Stimulated activated CD4-positive, alpha-beta T cell treated with anti-CD3 and anti-CD28 coated beads, Interleukin-4, amount 100 ng/mL, for 4 hours (primary cell): ENCODE results near the gene RPA1.
A peak's percentile ranks its signal among the peaks of the same experiment; 100 is the strongest.
"Not testable (repeated sequence)": the region's sequence is repeated elsewhere in the genome, so short reads cannot be mapped to it uniquely, and the experiment has no call there.

ENCODE experiments used
- DNase-seq, 2 experiments: peaks; one replicate each; pipeline ENCODE4 v3.0.0-alpha.2; 2020

RPA1 gene

GRCh38 chr17:1829592-1830257, at the start of gene RPA1, which contains the start of gene SMYD4:
Gene RPA1, plus strand, starts transcription at chr17:1830005. Its CDS starts 89 bp downstream, at chr17:1830094.
Gene SMYD4, minus strand, starts transcription at chr17:1829902. Its CDS starts 1,908 bp downstream, at chr17:1827994.
- peak; percentile 82 to 85 for DNase-seq

GRCh38 chr17:1782171-1782567, 47.6 kb upstream of the RPA1 start:
- no peak for DNase-seq

DNA sequence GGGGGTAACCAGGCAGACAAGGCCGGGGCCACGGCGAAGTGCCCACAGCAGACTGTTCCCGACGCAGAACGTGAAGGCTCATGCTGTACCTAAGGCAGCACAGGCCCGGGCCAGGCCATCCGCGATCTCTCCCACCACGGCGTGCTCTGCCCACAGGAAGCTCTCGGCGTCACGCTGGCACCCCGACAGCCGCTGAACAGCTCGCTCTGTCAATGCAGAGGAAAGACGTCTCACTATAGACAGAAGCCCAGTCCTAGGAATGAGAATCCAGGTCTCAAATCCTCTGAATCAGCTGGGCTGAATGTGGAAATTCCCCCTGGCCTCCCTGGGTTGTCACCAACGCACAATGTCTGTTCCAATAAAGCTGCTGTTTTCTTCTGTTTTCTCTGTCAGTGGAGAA, 46.5 kb upstream of the RPA1 start:
- no peak for DNase-seq

- no peak for DNase-seq
These were observed 45.8 kb upstream of the RPA1 start for GRCh38 chr17:1783834-1784611.

GRCh38 chr17:1785930-1786329, 43.9 kb upstream of the RPA1 start:
- no peak for DNase-seq

GRCh38 chr17:1786708-1787107, 43.1 kb upstream of the RPA1 start:
- DNase-seq, result no peak

DNA sequence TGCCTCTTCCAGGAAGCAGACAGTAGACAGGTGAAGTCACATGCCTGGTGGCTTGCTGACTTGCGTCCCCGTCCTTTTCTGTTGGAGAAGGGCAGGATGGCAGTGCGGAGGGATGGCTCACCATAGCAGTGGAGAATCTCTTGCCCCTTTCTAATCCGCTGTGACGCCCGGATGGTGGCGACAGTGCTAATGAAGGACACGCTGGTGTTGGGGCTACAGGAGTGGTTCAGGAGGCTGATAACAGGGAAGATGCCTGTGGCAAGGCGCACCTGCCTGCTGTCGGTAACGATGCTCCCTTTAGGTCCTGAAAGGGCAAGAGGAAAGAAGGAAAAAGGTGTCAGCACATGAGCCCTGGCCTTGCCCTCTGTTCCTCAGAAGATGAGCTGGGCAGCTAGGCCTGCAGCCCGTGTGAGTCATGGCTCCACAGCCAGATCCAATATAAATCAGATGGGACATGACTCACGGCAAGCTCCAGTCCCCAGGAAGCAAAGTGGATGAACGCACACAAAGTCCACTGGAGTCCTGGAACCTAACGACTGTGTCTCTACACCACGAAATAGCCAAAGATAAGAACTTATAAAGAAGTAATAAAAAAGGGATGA, 42.4 kb upstream of the RPA1 start:
- no peak for DNase-seq

DNA sequence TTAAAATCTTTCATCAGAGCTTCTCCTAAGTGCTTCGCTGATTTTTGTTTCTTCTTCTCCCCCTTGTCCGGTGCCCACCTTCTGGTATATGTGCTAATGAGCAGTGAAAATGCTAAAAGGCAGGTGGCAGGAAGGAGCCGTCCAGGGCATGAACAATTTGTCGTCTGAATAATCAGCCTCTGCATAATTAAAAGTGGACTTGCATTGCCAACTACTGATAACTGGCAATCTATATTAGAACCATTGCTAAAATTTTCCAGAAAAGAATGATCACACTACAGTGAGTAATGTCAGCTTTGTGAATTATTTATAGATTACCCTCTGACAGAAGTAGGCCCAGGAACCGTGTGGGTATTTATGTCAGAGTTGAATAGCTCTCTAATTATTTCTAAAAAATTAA, 39.9 kb upstream of the RPA1 start:
- DNase-seq, result no peak

- DNase-seq, result no peak
These were observed 37.0 kb upstream of the RPA1 start for GRCh38 chr17:1792495-1793446.

- no peak for DNase-seq
These were observed 36.4 kb upstream of the RPA1 start for GRCh38 chr17:1793447-1793806.

DNA sequence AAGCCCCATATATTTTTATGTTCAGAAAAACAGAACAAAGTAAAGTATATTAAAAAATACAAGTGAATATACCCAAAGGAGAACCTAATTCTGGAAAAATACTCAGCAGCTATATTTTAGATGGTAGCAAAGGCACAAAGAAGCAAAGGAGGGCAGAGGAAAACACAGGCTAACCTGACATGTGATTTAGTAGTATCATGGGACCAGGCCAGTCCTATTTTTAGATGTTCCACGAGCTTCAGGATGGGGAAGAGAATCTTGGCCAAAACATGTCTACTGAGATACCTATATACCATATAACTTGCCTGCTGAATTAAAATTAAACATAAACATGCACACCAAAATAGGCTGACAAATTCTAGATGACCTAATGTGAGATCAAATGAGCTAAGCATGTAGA, 33.0 kb upstream of the RPA1 start:
- no peak for DNase-seq

DNA sequence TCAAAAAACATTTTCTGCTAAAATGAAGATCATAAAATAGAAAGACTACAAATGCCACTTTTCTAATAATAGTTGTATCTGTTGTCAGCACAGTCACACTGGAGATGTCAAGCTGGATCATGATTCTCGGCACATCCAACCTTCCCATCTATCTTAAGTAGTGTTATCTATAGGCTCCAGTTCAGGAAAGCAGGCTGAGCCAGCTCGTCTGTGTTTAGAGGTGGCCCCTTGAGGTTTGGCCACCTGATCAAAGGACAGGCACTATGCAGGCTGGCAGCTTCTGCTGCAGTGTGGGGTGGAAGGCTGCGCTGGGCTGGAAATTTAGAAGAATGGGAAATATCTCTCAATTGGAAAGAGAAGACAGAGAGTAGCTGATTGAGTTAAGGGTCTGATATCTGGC, 32.5 kb upstream of the RPA1 start:
- DNase-seq, result no peak

- DNase-seq, result not testable (repeated sequence)
These were observed 32.0 kb upstream of the RPA1 start for GRCh38 chr17:1797846-1798245.

- no peak for DNase-seq
These were observed 29.6 kb upstream of the RPA1 start for GRCh38 chr17:1800240-1800639.

DNA sequence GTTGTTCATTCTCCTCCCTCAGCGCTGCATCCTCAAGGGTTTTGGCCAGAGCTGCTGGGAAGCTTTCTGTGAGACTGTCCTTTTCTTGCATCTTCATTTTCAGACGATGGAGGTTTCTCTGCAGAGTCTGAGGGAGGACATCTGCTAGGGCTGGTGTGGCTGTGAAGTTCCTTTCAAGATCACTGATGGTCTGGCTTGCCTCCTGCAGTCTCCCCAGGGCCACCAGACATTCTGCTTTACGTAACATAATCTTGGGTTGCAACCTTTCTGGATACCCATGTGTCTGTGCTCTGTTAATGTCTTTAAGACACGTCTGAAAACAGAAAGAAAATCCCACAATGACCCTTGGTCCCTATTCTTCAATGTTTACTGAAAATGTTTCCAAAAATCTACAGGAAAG, 29.1 kb upstream of the RPA1 start:
- no peak for DNase-seq

DNA sequence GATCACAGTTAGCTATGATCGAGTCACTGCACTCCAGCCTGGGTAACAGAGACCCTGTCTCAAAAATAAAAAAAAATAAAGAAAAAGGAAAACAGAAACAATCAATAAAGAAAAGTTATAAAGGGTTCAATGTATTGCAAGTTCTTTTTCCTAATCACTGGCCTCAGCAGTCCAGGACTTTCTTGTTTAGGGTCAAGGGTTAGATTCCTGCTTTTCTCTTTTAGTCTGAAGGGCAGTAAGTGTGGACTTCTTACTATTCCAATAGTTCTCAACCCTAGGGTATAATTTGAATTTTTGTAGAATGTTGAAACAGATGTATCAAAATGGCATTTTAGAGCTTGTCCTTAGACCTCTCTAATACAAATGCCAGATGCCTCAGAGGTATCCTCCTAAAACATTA, 27.4 kb upstream of the RPA1 start:
- no peak for DNase-seq

DNA sequence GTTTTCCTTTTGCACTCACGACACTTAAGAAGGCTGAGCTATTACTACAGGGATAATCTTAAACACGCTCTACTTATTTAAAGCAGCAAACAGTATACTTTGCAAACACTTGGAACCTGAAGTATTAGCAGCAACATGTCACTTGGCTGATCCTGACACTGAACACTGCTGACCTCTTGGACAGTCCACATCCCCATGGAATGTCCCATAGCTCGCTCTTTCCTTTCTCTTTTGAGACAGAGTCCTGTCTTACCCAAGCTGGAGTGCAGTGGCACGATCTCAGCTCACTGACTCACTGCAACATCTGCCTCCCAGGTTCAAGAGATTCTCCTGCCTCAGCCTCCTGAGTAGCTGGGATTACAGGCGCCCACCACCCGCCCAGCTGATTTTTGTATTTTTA, 26.5 kb upstream of the RPA1 start:
- DNase-seq, result no peak

- no peak for DNase-seq
These were observed 21.9 kb upstream of the RPA1 start for GRCh38 chr17:1807890-1808289.

GRCh38 chr17:1808644-1809043, 21.2 kb upstream of the RPA1 start:
- DNase-seq, result no peak

DNA sequence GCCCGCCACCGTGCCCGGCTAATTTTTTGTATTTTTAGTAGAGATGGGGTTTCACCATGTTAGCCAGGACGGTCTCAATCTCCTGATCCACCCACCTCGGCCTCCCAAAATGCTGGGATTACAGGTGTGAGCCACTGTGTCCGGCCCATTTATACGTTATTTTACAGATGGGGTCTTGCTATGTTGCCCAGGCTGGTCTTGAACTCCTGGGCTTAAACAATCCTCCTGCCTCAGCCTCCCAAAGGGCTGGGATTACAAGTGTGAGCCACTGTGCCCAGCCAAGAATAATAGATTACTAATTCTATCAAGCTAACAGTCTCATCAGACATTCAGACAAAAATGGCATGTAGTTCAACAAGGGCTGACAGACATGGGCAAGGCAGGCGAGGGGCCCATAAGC, 20.0 kb upstream of the RPA1 start:
- not testable (repeated sequence) for DNase-seq

DNA sequence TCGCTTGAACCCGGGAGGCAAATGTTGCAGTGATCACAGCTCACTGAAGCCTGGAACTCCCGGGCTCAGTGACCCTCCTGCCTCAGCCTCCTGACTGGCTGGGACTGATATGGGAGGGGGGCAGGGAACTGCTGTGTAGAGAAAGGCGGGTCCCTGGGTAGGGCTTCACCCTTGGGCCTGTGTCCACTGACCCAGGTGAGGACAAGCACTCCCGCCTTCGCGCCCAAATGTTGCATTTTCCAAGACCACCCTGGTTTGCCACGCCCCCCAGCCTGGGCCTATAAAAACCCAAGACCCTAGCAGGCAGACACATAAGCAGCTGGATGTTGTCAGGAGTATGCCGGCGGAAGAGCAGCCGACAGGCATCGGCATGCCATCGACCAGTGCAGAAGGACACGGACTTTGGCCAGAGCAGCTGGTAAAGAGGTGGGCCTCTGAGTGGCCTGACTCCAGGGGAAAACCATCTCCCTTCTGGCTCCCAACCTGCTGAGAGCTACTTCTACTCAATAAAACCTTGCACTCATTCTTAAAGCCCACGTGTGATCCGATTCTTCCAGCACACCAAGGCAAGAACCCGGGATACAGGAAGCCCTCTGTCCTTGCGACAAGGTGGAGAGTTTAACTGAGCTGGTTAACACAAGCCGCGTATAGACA, 19.2 kb upstream of the RPA1 start:
- no peak for DNase-seq

GRCh38 chr17:1813088-1813487, 16.7 kb upstream of the RPA1 start:
- no peak for DNase-seq
